CD4-positive, alpha-beta T cell (primary cell): ENCODE results near the gene NEGR1. TPM values are rescaled to one million over a fixed set of nuclear protein-coding genes. Genes with fewer than 3 reads are reported as not detected.

ENCODE experiments used
- ATAC-seq: fragments of 200-7000 bp; cut with Tn5 transposase; one replicate; pipeline ENCODE4 v1.10.0; 2022; ENCODE audit warnings: mild to moderate bottlenecking; ENCODE audit not compliant: poor library complexity
- CTCF ChIA-PET: fragments of 350-600 bp; sonication (Branson Sonifier 250); formaldehyde crosslinking; loops from one replicate; lab custom pipeline; 2021; ENCODE audit warnings: antibody characterized with exemption, inconsistent platforms; lab: Charles Lee
- POLR2A ChIA-PET: fragments of 350-600 bp; sonication (Branson Sonifier 250); formaldehyde crosslinking; loops from one replicate; lab custom pipeline; 2021; ENCODE audit warnings: antibody characterized with exemption, inconsistent platforms; lab: Charles Lee
- DNase-seq, 14 experiments: peaks; one replicate each; pipeline ENCODE4 v3.0.0-alpha.2; 2013 to 2020; ENCODE audit warnings: mixed read lengths in 2 of 14
- H3K27ac ChIP-seq, 2 donors: one replicate each; pipeline versions ENCODE4 v1.5.1 to v1.7.0; 2013; ENCODE audit warnings: low read length in 2 of 2, low read depth in 1 of 2, mild to moderate bottlenecking in 1 of 2
- H3K27me3 ChIP-seq, 2 experiments: 1 replicate in 1 of 2; 2 replicates in 1 of 2; pipeline versions ENCODE4 v1.6.1 to v1.7.0; 2013; ENCODE audit warnings: low read length in 2 of 2, control low read depth in 1 of 2, mild to moderate bottlenecking in 1 of 2, moderate library complexity in 1 of 2; ENCODE audit not compliant: insufficient read depth in 2 of 2, control insufficient read depth in 1 of 2
- H3K36me3 ChIP-seq: one replicate; pipeline ENCODE4 v1.6.1; 2013; ENCODE audit warnings: low read length, control low read depth; ENCODE audit not compliant: insufficient read depth
- H3K4me1 ChIP-seq: one replicate; pipeline ENCODE4 v1.6.1; 2013; ENCODE audit warnings: low read length, control low read depth; ENCODE audit not compliant: insufficient read depth
- H3K4me3 ChIP-seq: one replicate; pipeline ENCODE4 v1.5.1; 2013; ENCODE audit warnings: mild to moderate bottlenecking, low read length, moderate library complexity
- H3K9me3 ChIP-seq, 2 experiments: 1 replicate in 1 of 2; 2 replicates in 1 of 2; pipeline versions ENCODE4 v1.6.1 to v1.7.0; 2013; ENCODE audit warnings: low read length in 2 of 2, mild to moderate bottlenecking in 2 of 2, control low read depth in 1 of 2, moderate library complexity in 1 of 2; ENCODE audit not compliant: control insufficient read depth in 1 of 2, insufficient read depth in 1 of 2
- H3K27ac Mint-ChIP-seq: one replicate; pipeline ENCODE4 v1.8.0; 2020; ENCODE audit warnings: mixed read lengths
- H3K27me3 Mint-ChIP-seq: one replicate; pipeline ENCODE4 v1.8.0; 2021; ENCODE audit warnings: mixed read lengths
- H3K36me3 Mint-ChIP-seq: one replicate; pipeline ENCODE4 v1.8.0; 2021; ENCODE audit warnings: low read depth, mixed read lengths
- H3K4me1 Mint-ChIP-seq: one replicate; pipeline ENCODE4 v1.8.0; 2021; ENCODE audit warnings: low read depth, mixed read lengths
- H3K4me3 Mint-ChIP-seq: one replicate; pipeline ENCODE4 v1.8.0; 2020; ENCODE audit warnings: mild to moderate bottlenecking, mixed read lengths
- H3K9me3 Mint-ChIP-seq: one replicate; pipeline ENCODE4 v1.8.0; 2020; ENCODE audit warnings: mixed read lengths
- CTCF ChIP-seq: fragments of 200-600 bp; IDR thresholded peaks from one replicate; pipeline ENCODE4 v1.8.0; 2022; ENCODE audit warnings: antibody characterized with exemption, mild to moderate bottlenecking
- intact Hi-C, 2 experiments: fragments of 100-400 bp; cut with DNase I in 1 of 2; cut with micrococcal nuclease in 1 of 2; formaldehyde crosslinking; loops; one replicate each; pipeline versions ENCODE4 v1.15.1 to v1.9.0; 2023 to 2025; cut with DNase I, micrococcal nuclease
- total RNA-seq, 174 experiments: library from RNA in 2 of 174; stranded (reverse) in 2 of 174; gene quantifications; one replicate each; pipeline ENCODE4 v1.2.3 and lab custom pipeline; 2021 to 2026

The NEGR1 gene
- total RNA-seq, 2 experiments from 2014 or later, result 0.03 TPM

- Mint-ChIP-seq H3K36me3 (no peaks in the 10 kb centered on the region), H3K4me3 (no peak overlapping the region), H3K4me1 (no peaks in the 10 kb centered on the region), H3K9me3 (no peaks in the 10 kb centered on the region), H3K27me3 (no peaks in the 10 kb centered on the region), H3K27ac (no peak overlapping the region)
- H3K27me3 ChIP-seq, result no peaks in the 10 kb centered on the region
- no peak for TF ChIP-seq CTCF
- DNase-seq (no peak), ATAC-seq (no peak)
- H3K9me3 ChIP-seq, result peaks cover 0 to 9% of the 10 kb centered on the region in 2 experiments
- CTCF ChIA-PET, result no interaction called here
- H3K27ac ChIP-seq, result no peak overlapping the region
- H3K4me1 ChIP-seq, result no peaks in the 10 kb centered on the region
- no peak overlapping the region for H3K4me3 ChIP-seq
- POLR2A ChIA-PET, result interaction anchor here (0.6 kb wide), 1 partner anchor 10 kb away, joined by 3 read pairs; no protein-coding TSS in a partner anchor
- intact Hi-C loops, result no loop called here
- H3K36me3 ChIP-seq, result no peaks in the 10 kb centered on the region
These were observed 40.6 kb upstream of the NEGR1 start for GRCh38 chr1:72322910-72323309.

GRCh38 chr1:72296501-72296900, 14.2 kb upstream of the NEGR1 start:
- no peaks in the 10 kb centered on the region for H3K27me3 ChIP-seq
- H3K9me3 Mint-ChIP-seq, result no peaks in the 10 kb centered on the region
- H3K36me3 Mint-ChIP-seq, result no peaks in the 10 kb centered on the region
- no peaks in the 10 kb centered on the region for H3K36me3 ChIP-seq
- H3K9me3 ChIP-seq, result peaks cover 0 to 5% of the 10 kb centered on the region in 2 experiments
- no peak for DNase-seq
- no peak overlapping the region for H3K27ac ChIP-seq
- POLR2A ChIA-PET, result no interaction called here
- no peak overlapping the region for H3K4me3 ChIP-seq
- CTCF ChIA-PET, result no interaction called here
- H3K27me3 Mint-ChIP-seq, result no peaks in the 10 kb centered on the region
- no peaks in the 10 kb centered on the region for H3K4me1 ChIP-seq
- no peak for TF ChIP-seq CTCF
- no peak overlapping the region for H3K4me3 Mint-ChIP-seq
- no peak for ATAC-seq
- intact Hi-C loops, result no loop called here
- H3K4me1 Mint-ChIP-seq, result no peaks in the 10 kb centered on the region
- no peak overlapping the region for H3K27ac Mint-ChIP-seq

- no peaks in the 10 kb centered on the region for H3K36me3 ChIP-seq
- Mint-ChIP-seq H3K4me1 (no peaks in the 10 kb centered on the region), H3K9me3 (no peaks in the 10 kb centered on the region), H3K27me3 (peaks cover 4% of the 10 kb centered on the region), H3K27ac (no peak overlapping the region), H3K36me3 (no peaks in the 10 kb centered on the region), H3K4me3 (no peak overlapping the region)
- no peak for TF ChIP-seq CTCF
- peaks cover 6 to 10% of the 10 kb centered on the region in 2 experiments for H3K27me3 ChIP-seq
- peaks cover 0 to 7% of the 10 kb centered on the region in 2 experiments for H3K9me3 ChIP-seq
- H3K4me3 ChIP-seq, result no peak overlapping the region
- ChIA-PET POLR2A (no interaction called here), CTCF (no interaction called here)
- H3K27ac ChIP-seq, result no peak overlapping the region
- DNase-seq (no peak), ATAC-seq (no peak)
- intact Hi-C loops, result no loop called here
- peaks cover 7% of the 10 kb centered on the region for H3K4me1 ChIP-seq
These were observed 6.5 kb upstream of the NEGR1 start for GRCh38 chr1:72288886-72289285.
